AG04449 (cell line): ENCODE results near the gene FHAD1.

Experiments used
- CTCF ChIA-PET: fragments of 350-600 bp; formaldehyde crosslinking; extraction: SDS; loops from one replicate; lab custom pipeline; 2021; ENCODE audit warnings: antibody characterized with exemption; lab: Yijun Ruan, JAX
- POLR2A ChIA-PET: fragments of 400-600, 350-600 bp; formaldehyde crosslinking; extraction: SDS; loops from one replicate; lab custom pipeline; 2020; ENCODE audit warnings: antibody characterized with exemption, inconsistent platforms; lab: Yijun Ruan, JAX
- DNase-seq: peaks from one replicate; pipeline ENCODE4 v3.0.0-alpha.2; 2010; ENCODE audit warnings: low read depth, low spot score
- H3K4me3 ChIP-seq: 2 replicates; pipeline ENCODE4 v1.5.1; 2011; ENCODE audit warnings: low read depth, mild to moderate bottlenecking, control low read depth, low read length
- CTCF ChIP-seq: IDR thresholded peaks from one replicate; pipeline ENCODE4 v1.5.1; 2011; ENCODE audit warnings: mild to moderate bottlenecking, moderate library complexity, low read length, control low read depth, inconsistent platforms; ENCODE audit not compliant: insufficient read depth; ENCODE audit errors: missing control alignments

The FHAD1 gene

GRCh38 chr1:15444468-15445389 is 197.7 kb downstream of the FHAD1 start:
- CTCF ChIA-PET, result interaction anchor here (3.4 kb wide), 1 partner anchor 12 kb away, joined by 31 read pairs; no protein-coding TSS in a partner anchor

GRCh38 chr1:15445390-15446122 is 198.5 kb downstream of the FHAD1 start:
- H3K4me3 ChIP-seq, result no peak overlapping the region
- ChIA-PET POLR2A (no interaction called here), CTCF (interaction anchor here (3.4 kb wide), 1 partner anchor 12 kb away, joined by 31 read pairs; no protein-coding TSS in a partner anchor)
- no peak for DNase-seq
- no peak for TF ChIP-seq CTCF

More at GRCh38 chr1:15444468-15445389, 197.7 kb downstream of the FHAD1 start:
- H3K4me3 ChIP-seq, result no peak overlapping the region
- no peak for DNase-seq
- POLR2A ChIA-PET, result no interaction called here
- TF ChIP-seq CTCF, result no peak

DNA sequence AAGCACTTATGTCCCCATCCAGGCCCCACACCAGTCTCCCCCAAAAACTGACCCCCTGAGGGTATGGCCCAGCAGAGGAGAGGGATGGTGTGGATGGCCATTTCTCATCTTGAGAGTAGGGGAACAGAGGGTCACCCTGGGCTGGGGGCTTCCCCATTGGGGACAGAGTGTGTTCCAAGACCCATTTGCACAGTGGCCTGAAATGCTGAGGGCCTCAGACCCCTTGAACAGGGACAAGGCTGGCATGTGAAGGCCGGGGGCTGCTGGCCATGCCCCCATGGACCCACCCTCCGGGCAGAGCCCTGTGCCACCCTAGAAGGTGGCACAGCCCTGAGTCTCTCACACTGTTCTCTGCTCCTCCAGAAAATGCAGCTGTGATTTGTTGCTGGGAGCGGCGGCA is 199.2 kb downstream of the FHAD1 start:
- ChIA-PET CTCF (interaction anchor here (3.5 kb wide), 1 partner anchor 14 kb away, joined by 14 read pairs; no protein-coding TSS in a partner anchor), POLR2A (no interaction called here)
- no peak for TF ChIP-seq CTCF
- DNase-seq, result no peak
- H3K4me3 ChIP-seq, result no peak overlapping the region
